IMR-90 (cell line): Measurements from ENCODE around the gene GUF1. TPM values are rescaled to one million over a fixed set of nuclear protein-coding genes. Genes with fewer than 3 reads are reported as not detected.

ENCODE experiments used
- ATAC-seq: fragments of 200-7000 bp; cut with Tn5 transposase; 2 replicates; pipeline ENCODE4 v1.9.1; 2020; ENCODE audit warnings: low read depth, mild to moderate bottlenecking, moderate library complexity
- BruUV-seq: library from RNA; stranded (reverse); fragments of 400-500 nt; replicated peaks from 2 replicates; lab custom pipeline; 2021; lab: Mats Ljungman, UMichigan
- CTCF ChIA-PET: fragments of 300-600 bp; formaldehyde crosslinking; extraction: SDS; loops from one replicate; lab custom pipeline; 2021; ENCODE audit warnings: antibody characterized with exemption; lab: Yijun Ruan, JAX
- POLR2A ChIA-PET: fragments of 300-600 bp; sonication (Branson Sonifier 250); formaldehyde crosslinking; loops from one replicate; lab custom pipeline; 2022; ENCODE audit warnings: antibody characterized with exemption; ENCODE audit not compliant: unreplicated experiment; lab: Charles Lee
- DNase-seq: peaks from one replicate; pipeline ENCODE4 v3.0.0; 2013
- H2AFZ ChIP-seq: replicated peaks from 2 replicates; pipeline ENCODE3; 2013; ENCODE audit warnings: low read length, mild to moderate bottlenecking; ENCODE audit not compliant: poor library complexity
- H2AK5ac ChIP-seq: 2 replicates; pipeline ENCODE4 v1.6.1; 2013; ENCODE audit warnings: low read depth, low read length, inconsistent platforms
- H2AK9ac ChIP-seq: replicated peaks from 2 replicates; pipeline ENCODE3; 2013; ENCODE audit warnings: mild to moderate bottlenecking, low read depth, low read length, moderate library complexity; ENCODE audit not compliant: poor library complexity
- H2BK120ac ChIP-seq: 2 replicates; pipeline ENCODE4 v1.6.1; 2013; ENCODE audit warnings: low read depth, low read length, inconsistent platforms
- H2BK15ac ChIP-seq: 3 replicates; pipeline ENCODE4 v1.6.1; 2013; ENCODE audit warnings: low read depth, low read length, inconsistent platforms
- H2BK20ac ChIP-seq: 2 replicates; pipeline ENCODE4 v1.6.1; 2013; ENCODE audit warnings: low read depth, mild to moderate bottlenecking, inconsistent platforms, low read length, moderate library complexity
- H2BK5ac ChIP-seq: 2 replicates; pipeline ENCODE4 v1.6.1; 2013; ENCODE audit warnings: mild to moderate bottlenecking, low read depth, low read length, inconsistent platforms; ENCODE audit not compliant: poor library complexity, severe bottlenecking
- H3K14ac ChIP-seq: replicated peaks from 2 replicates; pipeline ENCODE4 v1.6.1; 2013; ENCODE audit warnings: low read depth, low read length, inconsistent platforms
- H3K18ac ChIP-seq: 2 replicates; pipeline ENCODE4 v1.6.1; 2013; ENCODE audit warnings: low read depth, low read length, control low read depth
- H3K23ac ChIP-seq: 2 replicates; pipeline ENCODE4 v1.6.1; 2013; ENCODE audit warnings: low read depth, low read length, inconsistent platforms
- H3K27ac ChIP-seq: 2 replicates; pipeline ENCODE4 v1.5.1; 2013; ENCODE audit warnings: mild to moderate bottlenecking, control low read depth, low read length; ENCODE audit not compliant: insufficient read depth
- H3K27me3 ChIP-seq: 2 replicates; pipeline ENCODE4 v1.6.1; 2013; ENCODE audit warnings: low read length; ENCODE audit not compliant: control insufficient read depth, insufficient read depth
- H3K36me3 ChIP-seq: 2 replicates; pipeline ENCODE4 v1.6.1; 2013; ENCODE audit warnings: low read length, mixed read lengths; ENCODE audit not compliant: control insufficient read depth, insufficient read depth
- H3K4ac ChIP-seq: 2 replicates; pipeline ENCODE4 v1.6.1; 2013; ENCODE audit warnings: low read depth, low read length, inconsistent platforms
- H3K4me1 ChIP-seq: 2 replicates; pipeline ENCODE4 v1.6.1; 2013; ENCODE audit warnings: low read length, mixed read lengths; ENCODE audit not compliant: control insufficient read depth, insufficient read depth
- H3K4me2 ChIP-seq: 2 replicates; pipeline ENCODE4 v1.6.1; 2013; ENCODE audit warnings: low read depth, mild to moderate bottlenecking, control low read depth, low read length, moderate library complexity
- H3K4me3 ChIP-seq: 2 replicates; pipeline ENCODE4 v1.5.1; 2013; ENCODE audit warnings: low read depth, mild to moderate bottlenecking, control low read depth, low read length, moderate library complexity; ENCODE audit not compliant: insufficient read depth
- H3K56ac ChIP-seq: 2 replicates; pipeline ENCODE4 v1.6.1; 2013; ENCODE audit warnings: low read length, inconsistent platforms; ENCODE audit not compliant: insufficient read depth; ENCODE audit errors: extremely low read depth
- H3K79me1 ChIP-seq, 2 experiments: 2 replicates each; pipeline ENCODE4 v1.6.1; 2013; ENCODE audit warnings: low read length in 2 of 2, inconsistent platforms in 1 of 2, low read depth in 1 of 2
- H3K9ac ChIP-seq: 2 replicates; pipeline ENCODE4 v1.6.1; 2013; ENCODE audit warnings: low read depth, low read length, control low read depth
- H3K9me1 ChIP-seq: 2 replicates; pipeline ENCODE4 v1.6.1; 2013; ENCODE audit warnings: low read length, inconsistent platforms; ENCODE audit not compliant: insufficient read depth
- H3K9me3 ChIP-seq: 2 replicates; pipeline ENCODE4 v1.6.1; 2013; ENCODE audit warnings: low read length; ENCODE audit not compliant: control insufficient read depth, insufficient read depth
- H4K20me1 ChIP-seq: 2 replicates; pipeline ENCODE4 v1.6.1; 2013; ENCODE audit warnings: low read length, inconsistent platforms; ENCODE audit not compliant: insufficient read depth
- H4K5ac ChIP-seq: 2 replicates; pipeline ENCODE4 v1.6.1; 2013; ENCODE audit warnings: mild to moderate bottlenecking, low read depth, low read length, control low read depth
- H4K8ac ChIP-seq, 2 experiments: 2 replicates each; pipeline ENCODE4 v1.6.1; 2013; ENCODE audit warnings: low read depth in 2 of 2, low read length in 2 of 2, control low read depth in 1 of 2, inconsistent platforms in 1 of 2
- H4K91ac ChIP-seq: 2 replicates; pipeline ENCODE4 v1.6.1; 2013; ENCODE audit warnings: low read depth, low read length, inconsistent platforms; ENCODE audit not compliant: insufficient read depth
- CEBPB ChIP-seq: IDR thresholded peaks from 2 replicates; pipeline ENCODE4 v1.6.1; 2012; ENCODE audit warnings: low read depth, low read length, improper control_type of control experiment
- CHD1 ChIP-seq: IDR thresholded peaks from 2 replicates; pipeline ENCODE4 v1.6.1; 2012; ENCODE audit warnings: low read depth, low read length, improper control_type of control experiment
- CTCF ChIP-seq: conservative IDR thresholded peaks from 2 replicates; pipeline ENCODE4 v1.5.1; 2012; ENCODE audit warnings: mild to moderate bottlenecking, low read depth, low read length, improper control_type of control experiment
- FOS ChIP-seq: fragments of 150-350 bp; IDR thresholded peaks from 2 replicates; pipeline ENCODE4 v1.6.1; 2016; ENCODE audit warnings: low read depth, low read length
- MAFK ChIP-seq: IDR thresholded peaks from 2 replicates; pipeline ENCODE4 v1.6.1; 2012; ENCODE audit warnings: low read depth, low read length, improper control_type of control experiment
- MXI1 ChIP-seq: IDR thresholded peaks from 2 replicates; pipeline ENCODE4 v1.6.1; 2012; ENCODE audit warnings: low read depth, mild to moderate bottlenecking, low read length, moderate library complexity, borderline replicate concordance
- NFE2L2 ChIP-seq: fragments of 150-350 bp; IDR thresholded peaks from 2 replicates; pipeline ENCODE4 v1.6.1; 2016; ENCODE audit warnings: low read depth, mild to moderate bottlenecking, low read length
- POLR2A ChIP-seq: IDR thresholded peaks from 2 replicates; pipeline ENCODE4 v1.6.1; 2012; ENCODE audit warnings: mild to moderate bottlenecking, low read depth, low read length
- RAD21 ChIP-seq: IDR thresholded peaks from 2 replicates; pipeline ENCODE4 v1.6.1; 2012; ENCODE audit warnings: low read length, improper control_type of control experiment
- RCOR1 ChIP-seq: IDR thresholded peaks from 2 replicates; pipeline ENCODE4 v1.6.1; 2012; ENCODE audit warnings: mild to moderate bottlenecking, low read length, improper control_type of control experiment; ENCODE audit not compliant: insufficient replicate concordance
- RFX5 ChIP-seq: IDR thresholded peaks from 2 replicates; pipeline ENCODE4 v1.8.0; 2012; ENCODE audit warnings: low read depth, mild to moderate bottlenecking, low read length, moderate library complexity
- SMC3 ChIP-seq: fragments of 150-350 bp; IDR thresholded peaks from 2 replicates; pipeline ENCODE4 v1.6.1; 2016; ENCODE audit warnings: low read depth, mild to moderate bottlenecking, antibody characterized with exemption, low read length, moderate library complexity
- USF2 ChIP-seq: fragments of 150-350 bp; IDR thresholded peaks from 2 replicates; pipeline ENCODE4 v1.6.1; 2017; ENCODE audit warnings: mild to moderate bottlenecking, antibody characterized with exemption, low read length, low read depth
- WGBS, 2 experiments: methylation state at CpG; one replicate each; pipeline versions ENCODE4 v1.1.5 to v1.1.7; 2013; ENCODE audit warnings: missing lambda C conversion rate in 2 of 2; ENCODE audit not compliant: insufficient read length in 1 of 2; ENCODE audit errors: extremely low coverage in 2 of 2; 5-methylcytosine and 5-hydroxymethylcytosine counted together
- dilution Hi-C: fragments of 300-500 bp; cut with HindIII; formaldehyde crosslinking; loops from one replicate; pipeline ENCODE4 v1.14.3; 2018; ENCODE audit warnings: low sequenced_read_pairs; ENCODE audit not compliant: unreplicated experiment
- in situ Hi-C: fragments of 300-500 bp; cut with MboI; formaldehyde crosslinking; loops from 3 replicates; pipeline ENCODE4 v1.14.3; 2019; ENCODE audit warnings: low sequenced_read_pairs, inconsistent platforms, mixed read lengths
- intact Hi-C: fragments of 100-400 bp; cut with micrococcal nuclease; formaldehyde crosslinking; loops from 2 replicates; pipeline ENCODE4 v1.10.0; 2022
- polyA plus RNA-seq, 3 experiments: library from polyadenylated mRNA; depleted of rRNA; stranded (reverse); fragments of >200 nt; gene quantifications; 2 replicates each; pipeline ENCODE4 v1.2.3, GENCODE V29; 2012; ENCODE audit warnings: low replicate concordance in 1 of 3
- total RNA-seq: library from RNA; depleted of rRNA; stranded (reverse); fragments of >200 nt; gene quantifications from 2 replicates; pipeline ENCODE4 v1.2.3, GENCODE V29; 2012

The GUF1 gene
- total and polyA plus RNA-seq, 2 of the 4 experiments (the other 2 are of a cell fraction), result 9.9 to 10.6 TPM

GRCh38 chr4:44725726-44726037, 47.5 kb downstream of the GUF1 start:
- Histone ChIP-seq H3K4ac (peak overlapping the region; percentile 41), H3K9ac (peak overlapping the region; percentile 77), H2BK15ac (no peak overlapping the region), H4K91ac (peak overlapping the region; percentile 57; the same call in 1 of the 2 replicates), H3K79me1 (peaks cover 0 to 18% of the 10 kb centered on the region in 2 experiments; a peak in 2 of 4 replicates), H3K4me1 (no peaks in the 10 kb centered on the region), H2AFZ (peak overlapping the region; percentile 96), H3K27ac (peak overlapping the region; percentile 76), H4K5ac (peak overlapping the region; percentile 49), H2AK9ac (no peak overlapping the region), H3K18ac (peak overlapping the region; percentile 8), H4K20me1 (no peaks in the 10 kb centered on the region), H3K4me3 (peak overlapping the region; percentile 95), H3K23ac (peak overlapping the region; percentile 83; the same call in 1 of the 2 replicates), H3K4me2 (peak overlapping the region; percentile 94), H2BK5ac (peak overlapping the region; percentile 36), H3K9me3 (no peaks in the 10 kb centered on the region), H3K9me1 (0 out of 2 replicates have a peak, but pooled peaks cover 6% of the 10 kb centered on the region), H2BK20ac (no peak overlapping the region), H3K56ac (peak overlapping the region; percentile 66; the same call in 1 of the 2 replicates), H2AK5ac (peak overlapping the region; percentile 26; the same call in 1 of the 2 replicates), H3K27me3 (no peaks in the 10 kb centered on the region), H2BK120ac (0 out of 2 replicates have a peak overlapping the region, but pooled peaks have one; percentile 11), H4K8ac (peak overlapping the region; percentile 48 to 57; a peak in 2 of 4 replicates), H3K36me3 (no peaks in the 10 kb centered on the region), H3K14ac (peak overlapping the region; percentile 61)
- no TSS peak for BruUV-seq
- WGBS, 2 experiments, result no CpG with 5 or more reads among the region's 9 CpGs
- ChIA-PET POLR2A (no interaction called here), CTCF (no interaction called here)
- in situ Hi-C loops, result no loop called here
- DNase-seq (peak; percentile 20), ATAC-seq (no peak)
- intact Hi-C loops, result no loop called here
- dilution Hi-C loops, result no loop called here
- no peak for TF ChIP-seq MAFK
- TF ChIP-seq NFE2L2, result no peak
- TF ChIP-seq CEBPB, result no peak
- TF ChIP-seq CHD1, result no peak
- no peak for TF ChIP-seq FOS
- TF ChIP-seq RFX5, result no peak
- TF ChIP-seq USF2, result no peak
- TF ChIP-seq RCOR1, result no peak
- TF ChIP-seq CTCF, result no peak
- TF ChIP-seq RAD21, result no peak
- TF ChIP-seq POLR2A, result no peak
- no peak for TF ChIP-seq SMC3
- no peak for TF ChIP-seq MXI1
